ENCODE measurements around the gene UCP2. TPM values are rescaled to one million over a fixed set of nuclear protein-coding genes. Genes with fewer than 3 reads are reported as not detected.
A peak's percentile ranks its signal among the peaks of the same experiment; 100 is the strongest.

The UCP2 gene
- total and polyA plus RNA-seq, 4 donors = 12.2 to 62.0 (median 36.9) TPM

DNA sequence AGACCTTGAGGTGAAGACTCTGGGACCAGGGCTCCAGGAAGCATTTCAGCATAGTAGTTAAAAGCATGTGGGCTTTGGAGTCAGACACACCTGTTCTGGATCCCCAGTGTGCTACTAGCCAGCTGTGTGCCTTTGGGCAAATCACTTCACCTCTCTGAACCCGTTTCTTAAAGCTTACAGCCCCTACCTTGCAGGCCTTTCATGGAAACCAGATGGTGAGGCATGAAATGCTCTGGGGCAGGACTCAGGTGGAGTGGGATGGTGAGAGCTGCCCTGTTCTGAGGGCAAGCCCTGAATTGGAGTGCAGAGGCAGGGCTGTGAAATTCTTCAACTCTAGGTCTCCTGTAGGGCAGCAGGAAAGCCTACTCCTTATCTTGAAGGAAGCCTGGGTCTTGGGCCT is 10.5 kb downstream of the UCP2 start:
- H3K36me3 ChIP-seq (ENCODE audit: control insufficient read depth, insufficient read depth, low read length) = peaks cover 28% of the 10 kb centered on the region
- H3K4me1 ChIP-seq (ENCODE audit: control insufficient read depth, insufficient read depth, low read length) = no peaks in the 10 kb centered on the region
- no peak overlapping the region for H3K4me3 ChIP-seq (ENCODE audit: low read depth, low read length)
- no peaks in the 10 kb centered on the region for H3K27me3 ChIP-seq (ENCODE audit: control insufficient read depth, insufficient read depth, low read length)
- no peak for DNase-seq (ENCODE audit: low read depth in 4 of 6, low spot score in 6 of 6)
- H3K9me3 ChIP-seq (ENCODE audit: control insufficient read depth, insufficient read depth, low read length) = no peaks in the 10 kb centered on the region
- no peak overlapping the region for H3K27ac ChIP-seq (ENCODE audit: low read depth, low read length)
- WGBS (ENCODE audit: insufficient coverage) = no CpG with 5 or more reads among the region's 1 CpG

DNA sequence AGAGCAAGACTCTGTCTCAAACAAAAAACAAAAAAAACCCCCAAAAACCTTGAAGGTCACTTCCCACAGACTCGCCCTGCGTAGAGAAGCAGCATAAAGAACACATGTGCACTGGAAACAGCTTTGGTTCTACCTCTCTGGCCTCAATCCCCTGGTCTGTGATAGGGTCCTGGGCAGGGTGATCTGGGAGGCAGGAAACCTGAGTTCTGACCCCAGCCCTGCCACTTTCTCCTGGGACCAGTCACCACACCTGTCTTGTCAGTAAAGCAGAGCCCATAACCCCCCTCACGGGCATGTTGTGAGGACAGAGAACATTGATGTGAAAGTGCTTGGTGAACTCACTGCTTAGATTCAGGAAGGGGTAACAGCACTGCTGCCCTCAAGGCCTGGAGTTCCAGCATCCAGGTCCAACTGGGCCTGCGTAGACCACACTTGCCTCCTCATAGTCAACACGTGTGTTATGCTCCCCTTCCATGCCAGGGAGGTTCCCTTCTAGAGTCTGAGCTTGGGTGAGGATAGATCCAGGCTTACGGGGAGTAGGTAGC is 11.4 kb downstream of the UCP2 start:
- Histone ChIP-seq H3K27ac (ENCODE audit: low read depth, low read length) (no peak overlapping the region), H3K9me3 (ENCODE audit: control insufficient read depth, insufficient read depth, low read length) (no peaks in the 10 kb centered on the region), H3K4me1 (ENCODE audit: control insufficient read depth, insufficient read depth, low read length) (no peaks in the 10 kb centered on the region), H3K36me3 (ENCODE audit: control insufficient read depth, insufficient read depth, low read length) (peaks cover 21% of the 10 kb centered on the region), H3K27me3 (ENCODE audit: control insufficient read depth, insufficient read depth, low read length) (no peaks in the 10 kb centered on the region), H3K4me3 (ENCODE audit: low read depth, low read length) (no peak overlapping the region)
- WGBS (ENCODE audit: insufficient coverage) = 95% methylated on average over 3 of the region's 6 CpGs
- no peak for DNase-seq (ENCODE audit: low read depth in 4 of 6, low spot score in 6 of 6)

DNA sequence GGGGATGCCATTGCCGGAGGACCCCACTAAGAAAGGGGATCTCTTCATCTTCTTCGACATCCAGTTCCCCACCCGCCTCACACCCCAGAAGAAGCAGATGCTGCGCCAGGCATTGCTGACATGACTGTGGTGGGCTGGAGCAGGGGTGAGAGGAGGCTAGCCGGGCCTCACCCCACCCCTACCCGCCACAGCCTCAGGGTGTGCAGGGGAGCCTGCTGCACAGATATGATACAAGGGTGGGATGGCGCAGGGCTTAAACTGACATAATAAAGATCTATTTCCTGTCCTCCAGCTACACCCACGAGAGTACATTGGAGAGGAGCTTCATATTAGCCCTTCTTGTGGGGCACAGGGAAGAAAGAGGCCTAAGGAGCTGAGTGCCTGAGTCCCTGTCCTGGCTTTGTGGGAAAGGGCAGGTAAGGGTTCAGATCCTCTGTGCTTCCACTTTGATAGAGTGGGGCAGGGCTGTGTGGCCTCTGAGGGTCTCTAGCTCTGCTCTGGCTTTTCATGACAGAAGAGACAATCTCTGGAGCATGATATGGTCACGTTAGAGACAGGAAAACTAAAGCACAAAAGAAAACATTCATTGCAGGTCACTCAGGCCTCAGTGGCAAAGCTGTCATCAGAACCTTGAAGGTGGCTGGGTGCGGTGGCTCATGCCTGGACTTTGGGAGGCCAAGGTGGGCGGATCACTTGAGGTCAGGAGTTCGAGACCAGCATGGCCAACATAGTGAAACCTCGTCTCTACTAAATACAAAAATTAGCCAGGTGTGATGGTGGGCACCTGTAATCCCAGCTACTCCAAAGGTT is 12.4 kb downstream of the UCP2 start:
- H3K9me3 ChIP-seq (ENCODE audit: control insufficient read depth, insufficient read depth, low read length) = no peaks in the 10 kb centered on the region
- H3K27ac ChIP-seq (ENCODE audit: low read depth, low read length) = no peak overlapping the region
- H3K4me3 ChIP-seq (ENCODE audit: low read depth, low read length) = no peak overlapping the region
- H3K36me3 ChIP-seq (ENCODE audit: control insufficient read depth, insufficient read depth, low read length) = peaks cover 13% of the 10 kb centered on the region
- no peak for DNase-seq (ENCODE audit: low read depth in 4 of 6, low spot score in 6 of 6)
- WGBS (ENCODE audit: insufficient coverage) = 80% methylated on average over 4 of the region's 13 CpGs
- no peaks in the 10 kb centered on the region for H3K27me3 ChIP-seq (ENCODE audit: control insufficient read depth, insufficient read depth, low read length)
- peaks cover under 1% of the 10 kb centered on the region for H3K4me1 ChIP-seq (ENCODE audit: control insufficient read depth, insufficient read depth, low read length)

DNA sequence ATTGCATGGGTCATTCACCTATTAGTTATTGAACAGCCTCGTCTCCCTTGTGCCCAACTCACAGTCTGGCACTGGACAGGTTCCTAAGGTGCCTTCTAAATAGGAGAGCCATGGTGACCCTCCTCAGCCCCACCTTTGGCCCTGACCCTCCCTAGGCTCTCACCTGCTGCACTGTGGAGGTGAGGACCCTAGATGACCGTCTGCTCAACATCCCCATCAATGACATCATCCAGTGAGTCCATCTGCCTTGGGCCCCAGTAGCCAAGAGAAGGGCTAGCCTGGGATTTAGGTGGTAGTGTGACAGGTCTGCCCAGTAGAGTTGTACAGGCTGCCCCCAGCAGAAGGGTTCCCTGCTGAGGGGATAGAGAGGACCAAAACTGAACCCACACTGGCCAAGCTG is 13.6 kb downstream of the UCP2 start:
- Histone ChIP-seq H3K27ac (ENCODE audit: low read depth, low read length) (no peak overlapping the region), H3K36me3 (ENCODE audit: control insufficient read depth, insufficient read depth, low read length) (peaks cover 5% of the 10 kb centered on the region), H3K27me3 (ENCODE audit: control insufficient read depth, insufficient read depth, low read length) (no peaks in the 10 kb centered on the region), H3K4me3 (ENCODE audit: low read depth, low read length) (no peak overlapping the region), H3K4me1 (ENCODE audit: control insufficient read depth, insufficient read depth, low read length) (peaks cover 11% of the 10 kb centered on the region), H3K9me3 (ENCODE audit: control insufficient read depth, insufficient read depth, low read length) (no peaks in the 10 kb centered on the region)
- 92% methylated on average over 1 of the region's 2 CpGs for WGBS (ENCODE audit: insufficient coverage)
- DNase-seq (ENCODE audit: low read depth in 4 of 6, low spot score in 6 of 6) = no peak

DNA sequence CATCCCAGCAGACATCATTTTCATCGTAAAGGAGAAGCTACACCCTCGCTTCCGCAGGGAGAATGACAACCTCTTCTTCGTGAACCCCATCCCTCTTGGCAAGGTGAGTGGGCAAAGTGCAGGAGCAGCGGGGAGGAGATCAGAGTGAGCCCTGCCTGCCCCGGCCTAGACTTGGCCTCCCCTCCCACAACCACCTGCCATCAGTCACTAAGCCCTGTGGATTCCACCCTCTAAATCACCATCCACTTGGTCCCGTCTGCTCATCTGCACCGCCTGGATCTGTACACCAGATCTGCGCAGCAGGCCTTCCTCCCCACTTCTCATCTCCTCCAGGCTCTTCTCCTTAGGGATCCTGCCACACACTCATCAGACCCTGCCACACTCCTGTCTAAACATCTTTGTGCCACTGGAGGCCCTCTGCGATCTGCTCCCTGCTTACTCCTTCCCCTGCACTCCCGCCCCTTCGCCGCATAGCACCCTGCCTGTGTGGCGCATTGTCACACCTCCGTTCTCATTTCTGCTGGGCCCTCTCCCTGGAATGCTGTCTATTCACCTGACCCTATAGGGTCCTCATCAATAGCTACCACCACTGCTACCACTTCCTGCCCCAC is 14.2 kb downstream of the UCP2 start:
- Histone ChIP-seq H3K4me3 (ENCODE audit: low read depth, low read length) (no peak overlapping the region), H3K27me3 (ENCODE audit: control insufficient read depth, insufficient read depth, low read length) (no peaks in the 10 kb centered on the region), H3K27ac (ENCODE audit: low read depth, low read length) (no peak overlapping the region), H3K9me3 (ENCODE audit: control insufficient read depth, insufficient read depth, low read length) (no peaks in the 10 kb centered on the region), H3K4me1 (ENCODE audit: control insufficient read depth, insufficient read depth, low read length) (peaks cover 15% of the 10 kb centered on the region), H3K36me3 (ENCODE audit: control insufficient read depth, insufficient read depth, low read length) (peaks cover 5% of the 10 kb centered on the region)
- no peak for DNase-seq (ENCODE audit: low read depth in 4 of 6, low spot score in 6 of 6)
- WGBS (ENCODE audit: insufficient coverage) = 86% methylated on average over 15 of the region's 15 CpGs

DNA sequence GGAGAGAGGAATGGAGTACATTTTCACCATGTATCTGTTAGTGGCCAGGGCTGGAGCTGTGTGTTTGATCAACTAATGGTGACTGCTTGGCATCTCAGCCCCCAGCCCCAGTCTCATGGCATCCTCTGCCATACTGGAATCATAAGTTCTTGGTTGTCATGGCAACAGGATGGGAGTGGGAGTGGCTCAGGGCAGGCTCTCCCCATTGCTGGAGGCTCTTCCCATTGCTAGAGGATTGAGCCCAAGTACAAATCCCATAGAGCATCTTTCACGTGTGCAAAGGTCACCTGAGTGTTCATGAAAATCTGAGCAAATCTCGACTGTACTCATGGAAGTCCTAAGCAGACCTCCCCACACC is 16.9 kb downstream of the UCP2 start:
- WGBS (ENCODE audit: insufficient coverage) = no CpG with 5 or more reads among the region's 2 CpGs

DNA sequence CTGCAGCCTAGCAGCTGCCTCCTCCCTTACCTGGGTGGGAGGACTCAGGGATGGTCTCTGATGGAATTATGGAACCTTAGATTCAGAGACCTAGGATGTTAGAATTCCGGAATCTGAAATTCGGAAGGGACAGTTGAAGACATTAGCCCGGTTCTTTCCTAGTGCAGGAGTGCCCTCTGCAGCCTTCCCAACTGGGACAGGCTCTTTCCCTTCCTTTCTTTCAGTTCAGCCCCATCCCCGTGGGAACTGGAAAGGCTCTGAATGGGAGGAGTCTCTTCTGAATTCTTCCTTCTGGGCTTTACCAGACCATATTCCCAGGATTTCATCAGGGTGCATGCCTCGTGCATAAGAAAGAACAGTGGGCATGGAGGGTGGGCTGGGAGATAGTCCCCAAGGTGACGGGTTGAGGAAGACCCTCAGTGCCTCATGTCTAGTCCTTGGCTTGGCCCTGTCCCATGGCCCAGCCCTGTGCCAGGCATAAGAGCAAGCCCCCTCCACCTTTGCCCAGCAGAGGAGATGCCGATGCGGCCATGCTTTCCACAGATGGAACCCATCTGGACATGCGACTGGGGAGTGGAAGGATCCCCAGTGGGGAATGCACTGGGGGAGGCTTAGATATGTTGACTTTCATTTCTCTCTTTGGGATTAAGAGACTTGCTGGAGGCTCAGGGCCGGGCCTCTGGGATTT is 17.4 kb downstream of the UCP2 start:
- peaks cover 15% of the 10 kb centered on the region for H3K4me1 ChIP-seq (ENCODE audit: control insufficient read depth, insufficient read depth, low read length)
- DNase-seq (ENCODE audit: low read depth in 4 of 6, low spot score in 6 of 6) = no peak
- no peaks in the 10 kb centered on the region for H3K27me3 ChIP-seq (ENCODE audit: control insufficient read depth, insufficient read depth, low read length)
- H3K4me3 ChIP-seq (ENCODE audit: low read depth, low read length) = no peak overlapping the region
- peaks cover 5% of the 10 kb centered on the region for H3K36me3 ChIP-seq (ENCODE audit: control insufficient read depth, insufficient read depth, low read length)
- H3K27ac ChIP-seq (ENCODE audit: low read depth, low read length) = no peak overlapping the region
- WGBS (ENCODE audit: insufficient coverage) = 92% methylated on average over 9 of the region's 10 CpGs
- no peaks in the 10 kb centered on the region for H3K9me3 ChIP-seq (ENCODE audit: control insufficient read depth, insufficient read depth, low read length)

More for the DNA sequence above, 16.9 kb downstream of the UCP2 start:
- H3K36me3 ChIP-seq (ENCODE audit: control insufficient read depth, insufficient read depth, low read length) = peaks cover 5% of the 10 kb centered on the region
- H3K4me3 ChIP-seq (ENCODE audit: low read depth, low read length) = no peak overlapping the region
- DNase-seq (ENCODE audit: low read depth in 4 of 6, low spot score in 6 of 6) = peak in 1 of 6 donors; percentile 36
- no peaks in the 10 kb centered on the region for H3K27me3 ChIP-seq (ENCODE audit: control insufficient read depth, insufficient read depth, low read length)
- H3K9me3 ChIP-seq (ENCODE audit: control insufficient read depth, insufficient read depth, low read length) = no peaks in the 10 kb centered on the region
- peaks cover 15% of the 10 kb centered on the region for H3K4me1 ChIP-seq (ENCODE audit: control insufficient read depth, insufficient read depth, low read length)
- no peak overlapping the region for H3K27ac ChIP-seq (ENCODE audit: low read depth, low read length)

DNA sequence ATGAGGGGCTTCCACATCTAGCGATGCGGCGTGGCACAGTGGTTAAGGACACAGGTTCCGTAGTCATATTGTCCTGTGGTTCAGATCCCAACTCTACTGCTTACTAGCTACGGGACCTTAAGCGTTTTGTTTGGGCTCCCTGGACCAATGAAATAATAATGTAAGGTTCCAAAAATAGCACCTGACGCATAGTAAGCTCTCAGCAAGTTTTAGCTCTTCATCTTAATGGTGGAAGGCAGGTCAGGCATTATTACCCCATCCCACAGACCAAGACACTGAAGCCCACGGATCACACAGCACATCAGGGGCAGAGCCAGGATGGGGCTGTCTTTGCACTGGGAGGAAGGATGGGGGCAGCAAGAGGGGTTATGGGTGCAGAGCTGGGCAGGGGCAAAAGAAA is 18.8 kb downstream of the UCP2 start:
- H3K36me3 ChIP-seq (ENCODE audit: control insufficient read depth, insufficient read depth, low read length) = peaks cover 5% of the 10 kb centered on the region
- H3K4me3 ChIP-seq (ENCODE audit: low read depth, low read length) = no peak overlapping the region
- no CpG with 5 or more reads among the region's 8 CpGs for WGBS (ENCODE audit: insufficient coverage)
- no peak overlapping the region for H3K27ac ChIP-seq (ENCODE audit: low read depth, low read length)
- peaks cover 15% of the 10 kb centered on the region for H3K4me1 ChIP-seq (ENCODE audit: control insufficient read depth, insufficient read depth, low read length)
- DNase-seq (ENCODE audit: low read depth in 4 of 6, low spot score in 6 of 6) = no peak
- no peaks in the 10 kb centered on the region for H3K9me3 ChIP-seq (ENCODE audit: control insufficient read depth, insufficient read depth, low read length)
- no peaks in the 10 kb centered on the region for H3K27me3 ChIP-seq (ENCODE audit: control insufficient read depth, insufficient read depth, low read length)

DNA sequence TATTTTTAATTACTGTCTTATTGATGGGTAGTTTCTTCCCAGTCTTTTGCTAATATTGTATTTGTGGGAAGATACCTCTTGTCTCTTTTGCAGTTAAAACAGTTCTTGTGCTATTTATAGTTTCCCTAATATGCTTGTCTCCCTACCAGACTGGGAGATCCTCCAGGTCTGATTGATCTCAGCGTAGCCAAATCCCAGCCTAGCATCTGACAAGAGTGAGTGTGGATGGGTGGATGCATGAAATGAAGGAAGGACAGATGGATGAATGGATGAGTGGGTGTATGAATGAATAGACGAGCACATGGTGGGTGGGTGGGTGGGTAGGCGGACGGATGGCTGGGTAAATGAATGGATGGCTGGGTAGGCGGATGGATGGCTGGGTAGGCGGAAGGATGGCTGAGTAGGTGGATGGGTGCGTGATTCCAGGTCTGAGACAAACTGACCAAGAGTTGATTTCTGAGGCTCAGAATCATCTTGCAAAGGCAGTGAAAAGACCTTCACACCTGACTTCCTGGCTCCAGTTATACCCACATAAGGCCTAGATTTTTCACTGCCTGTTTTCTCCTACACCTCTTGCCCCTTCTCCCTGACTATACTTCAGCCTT is 20.4 kb downstream of the UCP2 start:
- DNase-seq (ENCODE audit: low read depth in 4 of 6, low spot score in 6 of 6) = peak in 1 of 6 donors; percentile 59
- Histone ChIP-seq H3K27me3 (ENCODE audit: control insufficient read depth, insufficient read depth, low read length) (peaks cover 5% of the 10 kb centered on the region), H3K4me1 (ENCODE audit: control insufficient read depth, insufficient read depth, low read length) (peaks cover 20% of the 10 kb centered on the region), H3K27ac (ENCODE audit: low read depth, low read length) (no peak overlapping the region), H3K4me3 (ENCODE audit: low read depth, low read length) (no peak overlapping the region), H3K9me3 (ENCODE audit: control insufficient read depth, insufficient read depth, low read length) (no peaks in the 10 kb centered on the region), H3K36me3 (ENCODE audit: control insufficient read depth, insufficient read depth, low read length) (no peaks in the 10 kb centered on the region)
- WGBS (ENCODE audit: insufficient coverage) = 71% methylated on average over 1 of the region's 7 CpGs
